HepG2 (cell line): ENCODE data around the gene PPP1R16B.

Experiments used
- NFE2 ChIP-seq: sonication (generic); formaldehyde crosslinking; IDR thresholded peaks from 2 replicates; pipeline ENCODE4 v1.4.0; 2020; ENCODE audit warnings: missing genetic modification reagents
- NR2F6 ChIP-seq, 2 experiments: IDR thresholded peaks; 2 replicates each; pipeline ENCODE4 v1.6.1; 2016; ENCODE audit warnings: antibody characterized with exemption in 1 of 2, mild to moderate bottlenecking in 1 of 2
- PCBP1 ChIP-seq: fragments of 200-400 bp; formaldehyde crosslinking; IDR thresholded peaks from 2 replicates; pipeline ENCODE4 v1.6.1; 2017; ENCODE audit warnings: mild to moderate bottlenecking, low read depth, low read length, borderline replicate concordance
- TCF7 ChIP-seq: sonication (generic); IDR thresholded peaks from 2 replicates; pipeline ENCODE4 v1.6.1; 2016; ENCODE audit warnings: antibody characterized with exemption, low read depth
- ZBTB21 ChIP-seq: sonication (generic); formaldehyde crosslinking; IDR thresholded peaks from 2 replicates; pipeline ENCODE4 v1.4.0; 2020; ENCODE audit warnings: missing genetic modification reagents
- ZNF841 ChIP-seq: sonication (generic); formaldehyde crosslinking; IDR thresholded peaks from 2 replicates; pipeline ENCODE4 v1.8.1; 2023; ENCODE audit warnings: missing genetic modification reagents, borderline replicate concordance
- TF ChIP-seq, protein P1 (sequence below): sonication (generic); formaldehyde crosslinking; IDR thresholded peaks from 2 replicates; pipeline ENCODE4 v1.5.0; 2020; ENCODE audit warnings: mild to moderate bottlenecking, missing genetic modification reagents, moderate library complexity
- TF ChIP-seq, protein P2 (sequence below): IDR thresholded peaks from 2 replicates; pipeline ENCODE4 v1.6.1; 2016; ENCODE audit warnings: missing compliant biosample characterization, missing genetic modification reagents, borderline replicate concordance

DNA sequence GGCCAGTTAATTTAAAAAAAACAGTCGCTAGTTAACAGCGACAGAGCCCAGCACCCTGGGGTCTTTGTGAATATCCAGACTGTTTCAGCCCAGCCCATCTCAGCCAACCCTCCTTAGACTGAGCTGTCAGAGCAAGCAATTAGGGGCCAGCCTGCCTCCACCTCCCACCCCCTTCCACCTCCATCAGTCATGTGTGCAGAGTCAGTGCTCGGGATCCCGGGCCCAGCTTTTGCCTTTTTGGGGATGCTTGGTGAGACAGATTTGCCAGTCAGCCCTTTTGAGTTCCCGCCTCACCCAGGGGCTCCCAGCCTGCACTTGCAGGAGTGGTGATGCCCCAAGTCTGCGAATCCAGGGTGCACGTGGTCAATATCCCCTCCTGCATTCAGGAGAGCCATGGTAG lies 114.2 kb downstream of the PPP1R16B start:
- TF ChIP-seq ZNF841 (no peak), NFE2 (CRISPR knock-in tag) (no peak), TCF7 (no peak), NR2F6 (IDR thresholded peaks at IDR 0.05) (no peak), NR2F6 (CRISPR knock-in tag; IDR thresholded peaks at IDR 0.05) (no peak), ZBTB21 (CRISPR knock-in tag) (no peak), PCBP1 (no peak)
- TF ChIP-seq, protein P1, sequence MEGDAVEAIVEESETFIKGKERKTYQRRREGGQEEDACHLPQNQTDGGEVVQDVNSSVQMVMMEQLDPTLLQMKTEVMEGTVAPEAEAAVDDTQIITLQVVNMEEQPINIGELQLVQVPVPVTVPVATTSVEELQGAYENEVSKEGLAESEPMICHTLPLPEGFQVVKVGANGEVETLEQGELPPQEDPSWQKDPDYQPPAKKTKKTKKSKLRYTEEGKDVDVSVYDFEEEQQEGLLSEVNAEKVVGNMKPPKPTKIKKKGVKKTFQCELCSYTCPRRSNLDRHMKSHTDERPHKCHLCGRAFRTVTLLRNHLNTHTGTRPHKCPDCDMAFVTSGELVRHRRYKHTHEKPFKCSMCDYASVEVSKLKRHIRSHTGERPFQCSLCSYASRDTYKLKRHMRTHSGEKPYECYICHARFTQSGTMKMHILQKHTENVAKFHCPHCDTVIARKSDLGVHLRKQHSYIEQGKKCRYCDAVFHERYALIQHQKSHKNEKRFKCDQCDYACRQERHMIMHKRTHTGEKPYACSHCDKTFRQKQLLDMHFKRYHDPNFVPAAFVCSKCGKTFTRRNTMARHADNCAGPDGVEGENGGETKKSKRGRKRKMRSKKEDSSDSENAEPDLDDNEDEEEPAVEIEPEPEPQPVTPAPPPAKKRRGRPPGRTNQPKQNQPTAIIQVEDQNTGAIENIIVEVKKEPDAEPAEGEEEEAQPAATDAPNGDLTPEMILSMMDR (CRISPR knock-in tag): no peak
- TF ChIP-seq, protein P2, sequence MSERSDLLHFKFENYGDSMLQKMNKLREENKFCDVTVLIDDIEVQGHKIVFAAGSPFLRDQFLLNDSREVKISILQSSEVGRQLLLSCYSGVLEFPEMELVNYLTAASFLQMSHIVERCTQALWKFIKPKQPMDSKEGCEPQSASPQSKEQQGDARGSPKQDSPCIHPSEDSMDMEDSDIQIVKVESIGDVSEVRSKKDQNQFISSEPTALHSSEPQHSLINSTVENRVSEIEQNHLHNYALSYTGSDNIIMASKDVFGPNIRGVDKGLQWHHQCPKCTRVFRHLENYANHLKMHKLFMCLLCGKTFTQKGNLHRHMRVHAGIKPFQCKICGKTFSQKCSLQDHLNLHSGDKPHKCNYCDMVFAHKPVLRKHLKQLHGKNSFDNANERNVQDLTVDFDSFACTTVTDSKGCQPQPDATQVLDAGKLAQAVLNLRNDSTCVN (CRISPR knock-in tag): no peak
